Osteocyte (in vitro differentiated cells): ENCODE data around the gene RAB9A. TPM values are rescaled to one million over a fixed set of nuclear protein-coding genes. Genes with fewer than 3 reads are reported as not detected.
A peak's percentile ranks its signal among the peaks of the same experiment; 100 is the strongest.

Source experiments
- DNase-seq: peaks from one replicate; pipeline ENCODE4 v3.0.0; 2021; ENCODE audit warnings: mixed read lengths; ENCODE audit not compliant: unreplicated experiment; ENCODE audit errors: extremely low spot score
- H3K27ac Mint-ChIP-seq: one replicate; pipeline ENCODE4 v1.8.0; 2021; ENCODE audit warnings: mild to moderate bottlenecking, mixed read lengths; ENCODE audit not compliant: unreplicated experiment
- H3K27me3 Mint-ChIP-seq: one replicate; pipeline ENCODE4 v1.8.0; 2021; ENCODE audit warnings: mixed read lengths; ENCODE audit not compliant: unreplicated experiment
- H3K36me3 Mint-ChIP-seq: one replicate; pipeline ENCODE4 v1.8.0; 2021; ENCODE audit warnings: mixed read lengths; ENCODE audit not compliant: unreplicated experiment
- H3K4me1 Mint-ChIP-seq: one replicate; pipeline ENCODE4 v1.8.0; 2021; ENCODE audit warnings: mixed read lengths; ENCODE audit not compliant: unreplicated experiment
- H3K4me3 Mint-ChIP-seq: one replicate; pipeline ENCODE4 v1.8.0; 2021; ENCODE audit warnings: mild to moderate bottlenecking, moderate library complexity, mixed read lengths; ENCODE audit not compliant: unreplicated experiment
- H3K9me3 Mint-ChIP-seq: one replicate; pipeline ENCODE4 v1.8.0; 2021; ENCODE audit warnings: mixed read lengths; ENCODE audit not compliant: unreplicated experiment
- total RNA-seq: library from RNA; stranded (reverse); gene quantifications from 2 replicates; pipeline ENCODE4 v1.2.1, GENCODE V29; 2021
- TF ChIP-seq, protein P1 (sequence below): fragments of 200-600 bp; sonication (generic); IDR thresholded peaks from 2 replicates; pipeline ENCODE4 v1.5.0; 2021; ENCODE audit warnings: antibody characterized with exemption, mild to moderate bottlenecking, moderate library complexity

The RAB9A gene
- total RNA-seq, 1 donor from 2014 or later = 32.9 TPM

DNA sequence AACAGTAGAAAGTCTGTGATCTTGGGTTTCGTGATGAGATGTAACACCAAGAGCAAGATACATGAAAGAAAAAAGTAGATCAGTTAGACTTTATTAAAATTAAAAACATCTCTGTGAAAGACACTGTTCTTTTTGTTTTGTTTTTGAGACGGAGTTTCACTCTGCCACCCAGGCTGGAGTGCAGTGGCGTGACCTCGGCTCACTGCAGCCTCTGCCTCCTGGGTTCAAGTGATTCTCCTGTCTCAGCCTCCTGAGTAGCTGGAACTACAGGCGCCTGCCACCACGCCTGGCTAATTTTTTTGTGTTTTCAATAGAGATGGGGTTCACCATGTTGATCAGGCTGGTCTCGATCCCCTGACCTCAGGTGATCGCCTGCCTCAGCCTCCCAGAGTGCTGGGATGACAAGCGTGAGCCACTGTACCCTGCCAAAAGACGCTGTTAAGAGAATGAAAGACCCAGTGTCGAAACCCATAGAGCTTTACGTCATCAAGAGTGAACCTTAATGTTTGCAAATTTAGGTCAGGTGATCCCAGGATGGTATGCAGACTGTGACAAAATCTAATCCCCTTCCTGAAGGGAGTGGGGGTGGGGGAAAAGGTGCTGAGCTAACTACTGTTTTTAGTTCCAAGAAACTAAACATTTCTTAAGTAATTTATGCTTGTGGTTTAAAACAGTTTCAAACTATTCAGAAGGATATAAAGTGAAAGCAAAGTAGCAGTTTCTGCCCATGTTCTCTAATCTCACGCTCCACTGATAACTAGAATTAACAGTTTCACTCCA is 53.7 kb downstream of the RAB9A start:
- Mint-ChIP-seq H3K4me1 (no peaks in the 10 kb centered on the region), H3K4me3 (no peak overlapping the region), H3K9me3 (no peaks in the 10 kb centered on the region), H3K27ac (no peak overlapping the region), H3K27me3 (no peaks in the 10 kb centered on the region), H3K36me3 (peaks cover 5% of the 10 kb centered on the region)
- no peak for DNase-seq
- TF ChIP-seq, protein P1, sequence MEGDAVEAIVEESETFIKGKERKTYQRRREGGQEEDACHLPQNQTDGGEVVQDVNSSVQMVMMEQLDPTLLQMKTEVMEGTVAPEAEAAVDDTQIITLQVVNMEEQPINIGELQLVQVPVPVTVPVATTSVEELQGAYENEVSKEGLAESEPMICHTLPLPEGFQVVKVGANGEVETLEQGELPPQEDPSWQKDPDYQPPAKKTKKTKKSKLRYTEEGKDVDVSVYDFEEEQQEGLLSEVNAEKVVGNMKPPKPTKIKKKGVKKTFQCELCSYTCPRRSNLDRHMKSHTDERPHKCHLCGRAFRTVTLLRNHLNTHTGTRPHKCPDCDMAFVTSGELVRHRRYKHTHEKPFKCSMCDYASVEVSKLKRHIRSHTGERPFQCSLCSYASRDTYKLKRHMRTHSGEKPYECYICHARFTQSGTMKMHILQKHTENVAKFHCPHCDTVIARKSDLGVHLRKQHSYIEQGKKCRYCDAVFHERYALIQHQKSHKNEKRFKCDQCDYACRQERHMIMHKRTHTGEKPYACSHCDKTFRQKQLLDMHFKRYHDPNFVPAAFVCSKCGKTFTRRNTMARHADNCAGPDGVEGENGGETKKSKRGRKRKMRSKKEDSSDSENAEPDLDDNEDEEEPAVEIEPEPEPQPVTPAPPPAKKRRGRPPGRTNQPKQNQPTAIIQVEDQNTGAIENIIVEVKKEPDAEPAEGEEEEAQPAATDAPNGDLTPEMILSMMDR = no peak

GRCh38 chrX:13747836-13748235 is 58.9 kb downstream of the RAB9A start:
- Mint-ChIP-seq H3K4me1 (no peaks in the 10 kb centered on the region), H3K4me3 (no peak overlapping the region), H3K27me3 (no peaks in the 10 kb centered on the region), H3K27ac (no peak overlapping the region), H3K36me3 (peaks cover 4% of the 10 kb centered on the region), H3K9me3 (no peaks in the 10 kb centered on the region)
- no peak for DNase-seq
- TF ChIP-seq, protein P1 = peak; percentile 55

- Mint-ChIP-seq H3K27ac (no peak overlapping the region), H3K4me3 (no peak overlapping the region), H3K36me3 (peaks cover 4% of the 10 kb centered on the region), H3K27me3 (no peaks in the 10 kb centered on the region), H3K9me3 (no peaks in the 10 kb centered on the region), H3K4me1 (no peaks in the 10 kb centered on the region)
- TF ChIP-seq, protein P1 = no peak
- no peak for DNase-seq
These were observed 59.6 kb downstream of the RAB9A start for GRCh38 chrX:13748486-13748885.

DNA sequence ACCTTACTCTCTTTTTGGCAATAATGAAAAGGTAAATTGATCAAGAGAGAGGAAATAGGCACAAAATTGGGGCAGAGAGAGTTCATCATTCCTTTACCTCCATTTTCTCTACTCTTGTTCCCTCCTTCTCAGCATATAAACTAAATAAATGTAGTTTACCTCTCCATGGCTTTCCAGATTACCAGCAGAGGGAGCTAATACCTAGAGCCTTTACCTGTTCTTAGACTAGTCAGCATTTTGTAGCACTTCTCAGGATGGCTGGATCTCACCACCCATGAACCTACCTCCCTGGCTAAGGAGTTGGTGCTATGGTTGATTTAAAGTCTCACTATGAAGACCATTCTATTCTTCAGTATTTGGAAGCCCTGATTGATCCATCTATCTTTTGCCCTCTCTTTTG is 61.3 kb downstream of the RAB9A start:
- no peak for DNase-seq
- Mint-ChIP-seq H3K36me3 (peaks cover 4% of the 10 kb centered on the region), H3K4me1 (no peaks in the 10 kb centered on the region)

DNA sequence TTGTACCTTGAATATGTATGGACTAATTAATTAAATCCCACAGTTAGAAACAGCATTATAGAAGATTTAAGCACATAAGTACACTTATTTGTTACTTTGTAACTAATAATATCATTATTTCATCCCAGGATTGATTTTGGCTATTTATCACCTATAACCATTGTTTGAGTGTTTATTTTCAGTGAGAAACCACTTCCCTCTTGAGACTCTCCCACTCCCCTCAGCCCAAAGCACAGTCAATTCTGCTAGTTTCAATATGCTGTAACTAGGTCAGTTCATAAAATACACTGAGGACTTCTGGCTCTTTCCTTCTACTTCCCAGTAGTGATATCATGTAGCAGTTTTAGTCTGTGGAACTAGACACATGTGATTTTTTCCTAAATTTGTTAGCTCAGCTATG is 61.9 kb downstream of the RAB9A start:
- Mint-ChIP-seq H3K27ac (no peak overlapping the region), H3K27me3 (no peaks in the 10 kb centered on the region), H3K4me3 (no peak overlapping the region), H3K9me3 (no peaks in the 10 kb centered on the region), H3K4me1 (no peaks in the 10 kb centered on the region), H3K36me3 (peaks cover 4% of the 10 kb centered on the region)
- DNase-seq = no peak
- TF ChIP-seq, protein P1 = no peak

More for the DNA sequence above, 61.3 kb downstream of the RAB9A start:
- Mint-ChIP-seq H3K27ac (no peak overlapping the region), H3K4me3 (no peak overlapping the region), H3K9me3 (no peaks in the 10 kb centered on the region), H3K27me3 (no peaks in the 10 kb centered on the region)
- TF ChIP-seq, protein P1 = peak; percentile 65
